MM.1S (cell line): ENCODE results near the gene MAEA.

ENCODE experiments used
- DNase-seq: peaks from one replicate; pipeline ENCODE4 v3.0.0-alpha.2; 2015
- H2AFZ ChIP-seq: fragments of 300-600 bp; sonication (generic); 2 replicates; pipeline ENCODE4 v1.6.0; 2016; ENCODE audit warnings: antibody characterized with exemption, low read length
- H3F3A ChIP-seq: fragments of 300-600 bp; sonication (generic); 2 replicates; pipeline ENCODE4 v1.6.1; 2016; ENCODE audit warnings: mild to moderate bottlenecking, antibody characterized with exemption, low read length, moderate library complexity, mixed read lengths; ENCODE audit not compliant: insufficient read depth
- H3K27ac ChIP-seq: fragments of 300-600 bp; sonication (generic); 2 replicates; pipeline ENCODE4 v1.5.1; 2016; ENCODE audit warnings: mild to moderate bottlenecking, low read length
- H3K27me3 ChIP-seq: fragments of 300-600 bp; sonication (generic); replicated peaks from 2 replicates; pipeline ENCODE4 v1.6.0; 2016; ENCODE audit warnings: low read length; ENCODE audit not compliant: insufficient read depth
- H3K36me3 ChIP-seq: fragments of 300-600 bp; sonication (generic); replicated peaks from 2 replicates; pipeline ENCODE4 v1.6.1; 2016; ENCODE audit warnings: mild to moderate bottlenecking, low read length, mixed read lengths; ENCODE audit not compliant: insufficient read depth
- H3K4me1 ChIP-seq: fragments of 300-600 bp; sonication (generic); 2 replicates; pipeline ENCODE4 v1.6.1; 2016; ENCODE audit warnings: low read length, mixed read lengths
- H3K4me2 ChIP-seq: fragments of 300-600 bp; sonication (generic); 2 replicates; pipeline ENCODE4 v1.6.0; 2016; ENCODE audit warnings: low read depth, low read length
- H3K4me3 ChIP-seq: fragments of 300-600 bp; sonication (generic); 2 replicates; pipeline ENCODE4 v1.5.1; 2016; ENCODE audit warnings: low read length, mixed read lengths
- H3K79me2 ChIP-seq: fragments of 300-600 bp; sonication (generic); 2 replicates; pipeline ENCODE4 v1.6.1; 2016; ENCODE audit warnings: mixed run types, low read length, mixed read lengths
- H3K9ac ChIP-seq: fragments of 300-600 bp; sonication (generic); 2 replicates; pipeline ENCODE4 v1.6.1; 2016; ENCODE audit warnings: low read length, mixed read lengths
- H3K9me2 ChIP-seq: fragments of 300-600 bp; sonication (generic); replicated peaks from 2 replicates; pipeline ENCODE4 v1.6.1; 2016; ENCODE audit warnings: mild to moderate bottlenecking, low read length, mixed read lengths; ENCODE audit not compliant: insufficient read depth
- H3K9me3 ChIP-seq: fragments of 300-600 bp; sonication (generic); replicated peaks from 2 replicates; pipeline ENCODE4 v1.6.1; 2016; ENCODE audit warnings: mild to moderate bottlenecking, low read length, mixed read lengths; ENCODE audit not compliant: insufficient read depth
- H4K20me1 ChIP-seq: fragments of 300-600 bp; sonication (generic); 2 replicates; pipeline ENCODE4 v1.6.1; 2016; ENCODE audit warnings: mild to moderate bottlenecking, low read length, moderate library complexity, mixed read lengths; ENCODE audit not compliant: insufficient read depth
- CTCF ChIP-seq: fragments of 300-600 bp; sonication (generic); IDR thresholded peaks from 2 replicates; pipeline ENCODE4 v1.5.1; 2016; ENCODE audit warnings: antibody characterized with exemption, low read length, mixed read lengths
- EZH2 ChIP-seq: fragments of 300-600 bp; sonication (generic); optimal IDR thresholded peaks from 2 replicates; pipeline ENCODE3; 2017; ENCODE audit warnings: low read depth, mild to moderate bottlenecking, antibody characterized with exemption, low read length, mixed read lengths
- EZH2phosphoT487 ChIP-seq: fragments of 300-600 bp; sonication (generic); IDR thresholded peaks from 2 replicates; pipeline ENCODE4 v1.6.1; 2018; ENCODE audit warnings: antibody characterized with exemption, low read length

The MAEA gene

GRCh38 chr4:1347410-1347864 lies 57.7 kb downstream of the MAEA start:
- Histone ChIP-seq H2AFZ (peak overlapping the region; percentile 47; the same call in 1 of the 2 replicates), H3K4me1 (peaks cover 4% of the 10 kb centered on the region; the same call in 1 of the 2 replicates), H3K4me3 (peak overlapping the region; percentile 77), H4K20me1 (no peaks in the 10 kb centered on the region), H3K9me2 (no peaks in the 10 kb centered on the region), H3K9ac (peak overlapping the region; percentile 85), H3K79me2 (peaks cover 8% of the 10 kb centered on the region), H3F3A (peaks cover 18% of the 10 kb centered on the region), H3K27me3 (no peaks in the 10 kb centered on the region), H3K36me3 (no peaks in the 10 kb centered on the region), H3K4me2 (peak overlapping the region; percentile 93), H3K9me3 (no peaks in the 10 kb centered on the region), H3K27ac (peak overlapping the region; percentile 79)
- TF ChIP-seq CTCF (no peak), EZH2phosphoT487 (no peak), EZH2 (no peak)
- peak; percentile 75 for DNase-seq

- Histone ChIP-seq H3K27me3 (no peaks in the 10 kb centered on the region), H3K4me3 (peak overlapping the region; percentile 77), H3K27ac (peak overlapping the region; percentile 79; the same call in 1 of the 2 replicates), H3K9me2 (no peaks in the 10 kb centered on the region), H3K9me3 (no peaks in the 10 kb centered on the region), H3K4me1 (peaks cover 4% of the 10 kb centered on the region; the same call in 1 of the 2 replicates), H3K79me2 (peaks cover 8% of the 10 kb centered on the region), H2AFZ (peak overlapping the region; percentile 47; the same call in 1 of the 2 replicates), H3K9ac (peak overlapping the region; percentile 85), H3F3A (peaks cover 18% of the 10 kb centered on the region), H3K4me2 (peak overlapping the region; percentile 93), H4K20me1 (no peaks in the 10 kb centered on the region), H3K36me3 (no peaks in the 10 kb centered on the region)
- TF ChIP-seq EZH2phosphoT487 (no peak), CTCF (no peak), EZH2 (no peak)
- peak; percentile 5 for DNase-seq
These were observed 58.4 kb downstream of the MAEA start for GRCh38 chr4:1348014-1348513.

GRCh38 chr4:1348746-1349145 lies 59.1 kb downstream of the MAEA start:
- no peak overlapping the region for H3K4me3 ChIP-seq
- peaks cover 8% of the 10 kb centered on the region for H3K79me2 ChIP-seq
- no peak overlapping the region for H3K27ac ChIP-seq
- peaks cover 4% of the 10 kb centered on the region; the same call in 1 of the 2 replicates for H3K4me1 ChIP-seq
- H3F3A ChIP-seq, result peaks cover 17% of the 10 kb centered on the region
- no peaks in the 10 kb centered on the region for H3K27me3 ChIP-seq
- no peak overlapping the region for H3K4me2 ChIP-seq
- no peak overlapping the region for H2AFZ ChIP-seq
- no peaks in the 10 kb centered on the region for H3K9me2 ChIP-seq
- no peak overlapping the region for H3K9ac ChIP-seq
- no peaks in the 10 kb centered on the region for H3K9me3 ChIP-seq
- TF ChIP-seq EZH2 (no peak), CTCF (no peak), EZH2phosphoT487 (no peak)
- no peaks in the 10 kb centered on the region for H4K20me1 ChIP-seq
- no peaks in the 10 kb centered on the region for H3K36me3 ChIP-seq
- no peak for DNase-seq
